Left hindlimb (tissue), 1 donor: ENCODE results near the gene DNAH3.

Experiments used
- DNase-seq: peaks from one replicate; pipeline ENCODE4 v3.0.0-alpha.2; 2018

DNAH3 gene

GRCh38 chr16:20901436-20902112, 249.1 kb downstream of the DNAH3 start:
- peak; percentile 66 for DNase-seq

- no peak for DNase-seq
These were observed 249.6 kb downstream of the DNAH3 start for GRCh38 chr16:20901068-20901435.

- DNase-seq, result peak; percentile 99
These were observed 250.2 kb downstream of the DNAH3 start, which contains the start of the genes DCUN1D3 and LYRM1 for GRCh38 chr16:20900299-20901067. Gene DCUN1D3 (minus strand): TSS chr16:20900358. CDS start chr16:20862538, 37,820 bp downstream. Gene LYRM1 (plus strand): TSS chr16:20900771. CDS start chr16:20915556, 14,785 bp downstream.

GRCh38 chr16:20899477-20900298, 251.0 kb downstream of the DNAH3 start:
- no peak for DNase-seq

- DNase-seq, result no peak
These were observed 251.6 kb downstream of the DNAH3 start for GRCh38 chr16:20899071-20899470.

- DNase-seq, result no peak
These were observed 252.7 kb downstream of the DNAH3 start for GRCh38 chr16:20897922-20898321.

GRCh38 chr16:20897253-20897897, 253.3 kb downstream of the DNAH3 start:
- DNase-seq, result no peak

- DNase-seq, result no peak
These were observed 256.3 kb downstream of the DNAH3 start for GRCh38 chr16:20894388-20894787.

GRCh38 chr16:20889625-20890275, 260.9 kb downstream of the DNAH3 start:
- no peak for DNase-seq

GRCh38 chr16:20887207-20887606, 263.4 kb downstream of the DNAH3 start:
- DNase-seq, result no peak

GRCh38 chr16:20886320-20886719, 264.3 kb downstream of the DNAH3 start:
- no peak for DNase-seq

- DNase-seq, result no peak
These were observed 266.4 kb downstream of the DNAH3 start for GRCh38 chr16:20884240-20884556.

- DNase-seq, result no peak
These were observed 266.9 kb downstream of the DNAH3 start for GRCh38 chr16:20883554-20884239.
